Progenitor cell of endocrine pancreas (in vitro differentiated cells): ENCODE data around the gene CALN1. TPM values are rescaled to one million over a fixed set of nuclear protein-coding genes. Genes with fewer than 3 reads are reported as not detected.

ENCODE experiments used
- DNase-seq: peaks from one replicate; pipeline ENCODE4 v3.0.0; 2021; ENCODE audit warnings: low spot score; ENCODE audit not compliant: unreplicated experiment
- H3K27ac Mint-ChIP-seq: 2 replicates; pipeline ENCODE4 v1.8.0; 2021; ENCODE audit warnings: mild to moderate bottlenecking, moderate library complexity, mixed read lengths
- H3K27me3 Mint-ChIP-seq: 2 replicates; pipeline ENCODE4 v1.8.0; 2021; ENCODE audit warnings: mixed read lengths
- H3K36me3 Mint-ChIP-seq: 2 replicates; pipeline ENCODE4 v1.8.0; 2022; ENCODE audit warnings: mixed read lengths; ENCODE audit not compliant: insufficient read depth
- H3K4me1 Mint-ChIP-seq: 2 replicates; pipeline ENCODE4 v1.8.0; 2021; ENCODE audit warnings: low read depth, mixed read lengths
- H3K4me3 Mint-ChIP-seq: 2 replicates; pipeline ENCODE4 v1.8.0; 2021; ENCODE audit warnings: low read depth, mild to moderate bottlenecking, moderate library complexity, mixed read lengths
- H3K9me3 Mint-ChIP-seq: 2 replicates; pipeline ENCODE4 v1.8.0; 2021; ENCODE audit warnings: low read depth, mixed read lengths
- CTCF ChIP-seq: fragments of 200-600 bp; sonication (generic); IDR thresholded peaks from one replicate; pipeline ENCODE4 v1.5.0; 2021; ENCODE audit warnings: antibody characterized with exemption, mild to moderate bottlenecking; ENCODE audit not compliant: unreplicated experiment
- total RNA-seq: library from RNA; stranded (reverse); gene quantifications from 2 replicates; pipeline ENCODE4 v1.2.1, GENCODE V29; 2021

CALN1 gene
- total RNA-seq, 1 donor from 2014 or later = 0.79 TPM

- H3K9me3 Mint-ChIP-seq = peaks cover 27% of the 10 kb centered on the region
- H3K4me1 Mint-ChIP-seq = no peaks in the 10 kb centered on the region
- peaks cover 4% of the 10 kb centered on the region for H3K27me3 Mint-ChIP-seq
- H3K27ac Mint-ChIP-seq = no peak overlapping the region
- H3K4me3 Mint-ChIP-seq = no peak overlapping the region
- DNase-seq = no peak
- TF ChIP-seq CTCF = no peak
- H3K36me3 Mint-ChIP-seq = peaks cover 3% of the 10 kb centered on the region
Observed at GRCh38 chr7:71761336-71761735, 650.8 kb downstream of the CALN1 start.

GRCh38 chr7:71754828-71755227 lies 657.3 kb downstream of the CALN1 start:
- H3K9me3 Mint-ChIP-seq = peaks cover 22% of the 10 kb centered on the region
- no peaks in the 10 kb centered on the region for H3K36me3 Mint-ChIP-seq
- no peaks in the 10 kb centered on the region for H3K4me1 Mint-ChIP-seq
- no peak for TF ChIP-seq CTCF
- no peak for DNase-seq
- no peak overlapping the region for H3K4me3 Mint-ChIP-seq
- peaks cover 46% of the 10 kb centered on the region for H3K27me3 Mint-ChIP-seq
- no peak overlapping the region for H3K27ac Mint-ChIP-seq

GRCh38 chr7:71753956-71754664 lies 658.0 kb downstream of the CALN1 start:
- peaks cover 50% of the 10 kb centered on the region for H3K27me3 Mint-ChIP-seq
- H3K4me1 Mint-ChIP-seq = no peaks in the 10 kb centered on the region
- no peaks in the 10 kb centered on the region for H3K36me3 Mint-ChIP-seq
- no peak for TF ChIP-seq CTCF
- DNase-seq = no peak
- H3K9me3 Mint-ChIP-seq = peaks cover 26% of the 10 kb centered on the region
- H3K4me3 Mint-ChIP-seq = no peak overlapping the region
- no peak overlapping the region for H3K27ac Mint-ChIP-seq

- DNase-seq = no peak
- Mint-ChIP-seq H3K27me3 (peaks cover 52% of the 10 kb centered on the region), H3K4me3 (no peak overlapping the region)
Observed at GRCh38 chr7:71753236-71753635, 658.9 kb downstream of the CALN1 start.

More at GRCh38 chr7:71753236-71753635, 658.9 kb downstream of the CALN1 start:
- Mint-ChIP-seq H3K9me3 (peaks cover 31% of the 10 kb centered on the region), H3K4me1 (no peaks in the 10 kb centered on the region), H3K27ac (no peak overlapping the region), H3K36me3 (no peaks in the 10 kb centered on the region)
- TF ChIP-seq CTCF = no peak
